ENCODE results near the gene GPC3.
"Not testable (repeated sequence)": the region's sequence is repeated elsewhere in the genome, so short reads cannot be mapped to it uniquely, and the experiment has no call there.

Gene GPC3

DNA sequence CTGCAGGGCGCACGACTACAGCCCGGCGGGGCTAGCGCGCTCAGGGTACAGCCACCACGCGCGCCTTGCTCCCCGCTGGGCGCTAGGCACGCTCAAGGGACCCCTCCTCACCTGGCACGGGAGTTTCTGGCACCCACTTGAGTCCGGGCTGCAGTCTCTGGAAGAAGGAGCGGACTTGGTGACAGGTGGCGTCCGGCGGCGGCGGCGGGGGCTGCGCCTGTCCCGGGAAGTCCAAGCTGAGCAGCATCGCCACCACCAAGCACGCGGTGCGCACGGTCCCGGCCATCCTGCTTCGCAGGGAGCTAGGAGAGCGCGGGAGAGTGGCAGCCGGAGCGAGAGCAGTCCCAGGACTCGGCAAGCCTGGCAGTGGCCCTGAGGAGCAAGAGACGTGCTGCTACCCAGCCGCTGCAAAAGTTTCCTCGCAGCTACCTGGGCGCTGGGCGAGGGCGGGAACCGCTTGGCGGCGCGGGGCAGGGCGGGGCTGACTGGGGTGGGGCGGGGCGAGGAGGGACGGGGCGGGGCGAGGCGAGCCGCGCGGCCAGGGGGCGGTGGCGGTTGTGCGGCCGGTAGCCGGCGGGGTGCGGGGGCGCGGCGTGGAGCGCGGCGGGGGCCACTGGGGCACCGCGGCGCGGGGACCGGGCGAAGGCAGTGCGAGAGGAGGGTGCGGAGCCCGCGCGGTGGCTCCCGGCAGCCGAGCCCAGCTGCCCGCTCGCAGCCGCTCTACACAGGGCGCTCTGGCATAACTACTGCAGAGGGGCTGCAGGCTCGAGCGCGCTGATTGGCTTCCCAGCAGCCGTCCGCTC is at the start of gene GPC3:
Gene GPC3, minus strand, starts transcription at position 431 of the 803 bp plus-strand sequence.
- DNase-seq (ENCODE audit: low read depth): peak; percentile 3

GRCh38 chrX:134032441-134032840 is 47.0 kb upstream of the GPC3 start:
- no peak for DNase-seq (ENCODE audit: low read depth)

DNA sequence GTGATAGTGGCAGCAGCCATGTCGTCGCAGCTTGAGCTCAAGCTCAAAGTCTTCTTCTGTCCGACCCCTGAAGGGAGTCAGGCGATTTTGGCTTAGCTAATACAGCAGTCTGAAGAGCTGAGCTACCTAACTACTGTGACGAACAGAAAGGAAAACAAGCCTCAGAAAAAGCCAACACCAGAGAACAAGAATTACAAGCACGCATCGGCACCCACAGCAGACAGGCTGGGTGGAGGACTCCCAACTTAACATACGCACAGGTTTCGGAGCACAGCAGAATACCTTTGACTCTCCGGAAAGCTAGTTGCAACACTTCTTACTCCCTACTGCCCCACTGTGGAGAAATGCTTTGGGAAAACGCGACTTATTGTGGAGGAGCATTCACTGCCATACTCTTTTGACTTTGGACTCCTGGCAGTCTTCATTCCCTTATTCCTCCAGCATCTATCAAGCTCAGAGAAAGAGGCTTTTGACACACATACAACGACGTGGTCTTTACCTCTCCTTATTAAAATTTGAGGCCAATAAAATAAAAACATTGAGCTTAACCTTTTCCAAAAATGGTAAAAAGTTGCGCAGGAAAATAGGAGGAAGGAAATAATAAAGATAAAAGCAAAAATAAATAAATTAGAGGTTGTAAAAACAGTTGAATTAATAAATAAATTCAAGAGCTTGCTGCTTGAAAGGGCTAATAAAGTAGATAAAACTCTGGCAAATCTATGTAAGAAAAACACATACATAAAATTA is 41.3 kb upstream of the GPC3 start:
- no peak for DNase-seq (ENCODE audit: low read depth)

GRCh38 chrX:134025986-134026545 is 40.7 kb upstream of the GPC3 start:
- no peak for DNase-seq (ENCODE audit: low read depth)

DNA sequence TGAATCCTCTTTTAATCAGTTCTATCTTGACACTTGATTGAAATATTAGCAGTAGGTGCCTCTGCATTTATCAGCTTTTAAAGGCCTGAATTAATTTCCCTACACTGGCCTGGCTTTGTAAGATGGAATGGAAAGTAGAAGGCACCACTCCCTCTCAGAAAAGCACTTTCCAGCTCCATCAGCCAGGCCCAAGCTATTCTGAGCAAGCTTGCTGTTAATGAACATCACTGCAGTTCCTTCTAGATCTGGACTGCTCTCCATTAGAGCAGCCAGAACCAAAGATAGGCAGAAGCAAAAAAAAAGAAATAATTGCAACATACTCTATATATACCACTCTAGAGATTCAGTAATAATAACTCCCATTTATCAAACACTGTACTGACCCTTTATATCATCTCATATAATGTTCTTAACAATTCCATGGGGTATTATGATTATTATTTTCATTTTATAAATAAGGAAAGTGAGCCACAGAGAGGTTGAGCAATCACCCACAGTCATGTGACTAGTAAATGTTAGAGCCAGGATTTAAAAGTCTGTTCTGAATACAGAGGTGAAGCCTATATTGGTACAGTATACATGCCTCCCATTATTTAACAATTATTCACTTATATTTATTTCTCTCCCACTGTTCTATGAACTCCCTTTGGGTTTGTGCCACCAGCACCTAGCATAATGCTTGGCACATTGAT is 39.4 kb upstream of the GPC3 start:
- DNase-seq (ENCODE audit: low read depth): no peak

- no peak for DNase-seq (ENCODE audit: low read depth)
These were observed 38.5 kb upstream of the GPC3 start for GRCh38 chrX:134023851-134024281.

DNA sequence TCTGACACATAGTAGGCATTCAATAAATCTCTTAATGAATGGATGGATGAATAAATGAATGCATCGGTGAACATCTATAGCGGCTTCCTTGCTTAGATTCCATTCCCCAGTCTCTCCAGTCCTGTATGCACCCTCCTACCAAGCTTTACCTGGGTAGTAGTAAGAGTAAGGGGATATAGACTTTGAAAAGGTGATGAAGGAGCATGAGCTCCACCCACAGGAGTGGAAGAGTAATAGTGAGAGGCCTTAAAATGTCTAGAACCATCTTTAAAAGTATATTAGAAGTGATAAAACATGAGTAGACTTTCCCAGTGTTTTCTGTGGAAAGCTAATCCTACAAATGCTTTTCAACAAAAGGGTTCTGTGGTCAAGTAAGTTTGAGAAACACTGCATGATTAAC is 35.5 kb upstream of the GPC3 start:
- DNase-seq (ENCODE audit: low read depth): no peak

DNA sequence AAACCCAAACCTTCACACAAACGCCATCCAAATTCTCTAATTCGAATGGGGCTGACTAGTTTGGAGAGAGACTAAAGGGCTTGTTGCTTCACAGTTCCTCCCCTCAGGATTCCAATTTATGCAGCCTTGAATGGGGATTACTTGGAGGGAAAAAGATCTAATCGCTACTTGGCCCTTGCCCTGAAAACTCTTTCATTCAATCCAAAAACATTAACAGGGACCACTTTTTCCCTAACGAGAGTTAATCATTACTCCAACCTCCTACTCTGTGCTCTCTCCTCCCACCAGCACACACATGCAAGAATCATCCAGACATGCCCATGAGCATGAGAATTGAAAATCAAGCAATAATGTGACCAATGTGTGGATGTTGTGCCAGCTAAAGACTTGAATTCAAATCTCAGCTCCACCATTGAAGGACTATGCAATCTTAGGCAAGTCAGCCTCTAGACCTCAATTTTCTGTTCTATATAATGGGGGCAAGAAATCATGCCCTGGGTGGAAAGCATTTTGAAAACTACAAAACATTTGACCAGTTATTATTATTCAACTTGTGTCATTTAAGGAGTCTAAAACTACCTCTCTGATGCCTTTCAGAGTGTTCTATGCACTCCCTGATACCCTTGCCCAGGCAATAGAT is 34.3 kb upstream of the GPC3 start:
- DNase-seq (ENCODE audit: low read depth): no peak

GRCh38 chrX:134016309-134016708 is 30.9 kb upstream of the GPC3 start:
- not testable (repeated sequence) for DNase-seq (ENCODE audit: low read depth)

GRCh38 chrX:134015510-134015909 is 30.1 kb upstream of the GPC3 start:
- not testable (repeated sequence) for DNase-seq (ENCODE audit: low read depth)

DNA sequence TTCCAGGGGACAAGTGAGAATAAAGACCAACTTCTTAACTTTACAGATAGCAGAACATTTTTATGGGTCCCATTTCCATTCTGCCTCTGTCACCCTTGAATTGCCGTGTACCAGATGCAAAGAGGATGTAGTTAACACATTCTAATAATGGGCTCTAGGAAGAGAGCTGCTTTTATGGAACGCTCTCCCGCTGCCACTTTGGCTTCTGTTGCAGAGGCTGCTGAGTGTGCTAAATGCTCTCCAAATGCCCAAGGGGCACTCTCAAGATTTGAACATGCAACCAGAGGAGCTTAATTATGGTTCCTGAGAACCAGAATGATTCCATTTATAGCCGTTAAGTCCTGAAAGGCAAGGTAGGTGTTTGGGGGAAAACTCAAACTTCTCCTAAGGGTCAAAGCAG is 28.1 kb upstream of the GPC3 start:
- no peak for DNase-seq (ENCODE audit: low read depth)

DNA sequence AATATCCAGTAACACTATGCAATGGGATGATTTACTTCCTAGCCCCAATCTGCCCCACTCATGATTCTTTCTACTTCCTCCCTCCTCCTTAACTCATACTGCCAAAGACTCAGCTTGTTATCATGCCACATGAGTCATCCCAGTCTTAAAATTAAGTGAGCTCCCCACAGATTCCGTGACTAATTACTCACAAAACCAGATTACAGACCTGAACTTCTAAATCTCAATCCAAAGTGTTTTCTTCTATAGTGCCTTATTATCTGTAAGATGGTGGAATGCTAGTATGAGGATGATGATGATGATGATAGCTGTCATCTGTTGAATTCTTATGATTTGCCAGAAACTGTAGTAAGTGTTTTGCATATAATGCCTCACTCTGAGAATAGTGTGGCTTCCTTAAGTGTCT is 27.7 kb upstream of the GPC3 start:
- DNase-seq (ENCODE audit: low read depth): no peak

DNA sequence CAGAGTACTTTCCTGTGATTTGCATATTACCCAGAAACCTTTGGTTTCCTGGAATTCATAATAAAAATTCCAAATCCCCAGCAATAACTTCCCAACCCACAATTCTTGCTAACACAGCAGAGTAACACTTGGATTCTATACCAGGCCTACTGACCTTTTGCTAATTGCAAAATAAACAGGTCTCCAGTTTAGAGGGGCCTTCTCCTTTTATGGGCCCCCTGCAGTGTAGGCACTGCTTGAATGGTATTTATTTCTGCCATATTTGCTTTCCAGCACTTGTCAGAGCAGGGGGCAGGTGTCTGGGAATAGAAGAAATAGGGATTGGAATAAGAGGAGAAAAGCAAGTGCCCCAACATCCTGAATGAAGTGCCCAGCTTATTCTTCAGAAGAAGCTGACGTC is 25.3 kb upstream of the GPC3 start:
- no peak for DNase-seq (ENCODE audit: low read depth)

- no peak for DNase-seq (ENCODE audit: low read depth)
These were observed 22.3 kb upstream of the GPC3 start for GRCh38 chrX:134007716-134008115.

- no peak for DNase-seq (ENCODE audit: low read depth)
These were observed 21.2 kb upstream of the GPC3 start for GRCh38 chrX:134006484-134007161.

- no peak for DNase-seq (ENCODE audit: low read depth)
These were observed 18.7 kb upstream of the GPC3 start for GRCh38 chrX:134004084-134004483.

- DNase-seq (ENCODE audit: low read depth): no peak
These were observed 17.7 kb upstream of the GPC3 start for GRCh38 chrX:134002921-134003615.

DNA sequence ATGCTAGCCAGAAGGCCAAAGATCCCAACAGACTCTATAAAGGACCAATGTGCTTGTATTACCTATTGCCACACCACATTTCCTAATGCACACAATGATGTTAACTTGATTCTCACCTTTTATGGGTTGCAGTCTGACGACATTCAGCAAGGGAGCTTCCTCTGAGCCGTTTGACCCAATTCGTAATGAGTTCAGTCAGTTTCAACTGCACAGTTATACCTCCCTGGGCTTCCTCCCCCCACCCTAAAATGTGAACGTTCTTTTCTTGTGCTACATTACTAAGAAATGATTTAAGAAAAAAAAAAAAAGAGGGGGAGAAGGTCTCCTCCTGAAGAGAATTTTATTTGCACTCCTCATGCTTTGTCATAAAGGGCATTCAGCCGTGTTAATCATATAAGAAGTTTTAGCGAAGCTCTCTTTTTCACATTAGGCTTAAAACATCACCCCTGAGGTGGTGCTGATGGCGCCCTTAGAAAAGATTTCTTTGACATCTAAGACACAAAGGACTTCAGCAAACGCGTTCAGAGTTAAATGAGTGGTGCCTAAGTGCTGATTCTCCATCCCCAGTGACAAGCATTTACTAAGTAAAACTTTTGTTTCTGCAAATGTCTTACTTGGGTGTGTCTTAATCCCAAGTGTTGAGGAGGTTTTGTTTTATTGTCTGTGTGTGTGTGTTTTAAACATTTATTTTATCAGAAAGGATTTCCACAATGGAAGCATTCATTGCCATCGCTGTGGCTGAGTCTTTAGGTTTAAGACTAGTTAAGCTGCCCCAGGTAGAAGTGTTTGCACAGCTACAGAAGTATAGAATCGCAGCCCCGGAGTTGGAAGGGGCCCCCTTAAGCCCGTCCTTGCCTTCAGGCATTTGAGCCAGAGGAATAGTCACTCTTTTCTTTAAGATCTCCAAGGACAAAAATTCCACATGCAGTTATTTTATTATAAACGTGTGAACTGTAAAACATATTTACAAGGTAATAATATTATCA is 15.2 kb upstream of the GPC3 start:
- no peak for DNase-seq (ENCODE audit: low read depth)

GRCh38 chrX:133999031-133999705 is 13.8 kb upstream of the GPC3 start:
- DNase-seq (ENCODE audit: low read depth): no peak
